Epidermal melanocyte (primary cell): ENCODE results near the gene FNIP1.
"Not testable (repeated sequence)": the region's sequence is repeated elsewhere in the genome, so short reads cannot be mapped to it uniquely, and the experiment has no call there.

Experiments
- DNase-seq: peaks from one replicate; pipeline ENCODE4 v3.0.0; 2011; ENCODE audit warnings: low spot score; ENCODE audit not compliant: insufficient read length

FNIP1 gene

DNA sequence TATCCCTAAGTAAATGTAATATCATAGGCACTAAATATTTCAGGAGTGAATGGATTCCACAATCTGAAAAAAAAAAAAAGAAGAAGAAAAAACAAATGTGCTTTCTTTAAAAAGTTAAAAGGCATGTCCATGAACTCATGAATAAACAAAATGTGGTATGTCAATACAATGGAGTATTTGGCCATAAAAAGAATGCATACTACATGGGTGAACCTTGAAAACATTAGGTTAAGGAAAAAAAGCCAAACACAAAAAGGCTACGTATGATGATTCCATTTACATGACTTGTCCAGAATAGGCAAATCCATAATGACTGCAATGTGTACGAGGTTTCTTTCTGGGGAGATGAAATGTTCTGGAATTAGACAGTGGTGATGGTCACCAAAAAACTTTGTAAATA lies 45.3 kb downstream of the FNIP1 start:
- DNase-seq, result no peak

DNA sequence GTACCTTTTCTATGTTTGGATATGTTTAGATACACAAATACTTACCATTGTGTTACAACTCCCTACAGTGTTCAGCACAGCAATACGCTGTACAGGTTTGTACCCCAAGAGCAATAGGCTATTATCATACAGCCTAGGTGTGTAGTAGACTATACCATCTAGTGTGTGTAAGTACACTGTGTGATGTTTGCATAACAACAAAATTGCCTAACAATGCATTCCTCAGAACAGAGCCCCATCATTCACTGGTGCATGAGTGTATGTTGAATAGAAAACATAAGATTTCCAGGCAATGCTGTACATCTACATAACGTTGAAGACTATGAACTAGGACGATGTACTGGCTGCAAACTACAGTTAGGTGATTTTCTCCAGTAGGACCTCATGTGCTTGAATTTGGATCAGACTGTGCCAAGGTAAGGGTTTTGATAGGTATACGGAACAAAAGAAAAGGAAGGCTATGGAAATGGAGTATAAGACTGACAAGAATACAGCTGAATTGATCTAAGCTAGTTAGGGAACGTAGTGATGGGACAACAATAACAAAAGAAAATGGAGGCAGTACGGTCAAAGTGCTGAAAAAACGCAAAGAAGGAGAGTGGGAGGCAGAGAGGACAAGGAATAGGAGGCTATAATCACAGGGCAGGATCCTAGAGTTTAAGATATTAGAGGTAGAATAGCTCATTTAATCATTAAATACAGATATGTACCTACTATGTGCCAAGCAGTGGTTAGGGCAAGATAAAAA lies 46.9 kb downstream of the FNIP1 start:
- DNase-seq, result no peak

DNA sequence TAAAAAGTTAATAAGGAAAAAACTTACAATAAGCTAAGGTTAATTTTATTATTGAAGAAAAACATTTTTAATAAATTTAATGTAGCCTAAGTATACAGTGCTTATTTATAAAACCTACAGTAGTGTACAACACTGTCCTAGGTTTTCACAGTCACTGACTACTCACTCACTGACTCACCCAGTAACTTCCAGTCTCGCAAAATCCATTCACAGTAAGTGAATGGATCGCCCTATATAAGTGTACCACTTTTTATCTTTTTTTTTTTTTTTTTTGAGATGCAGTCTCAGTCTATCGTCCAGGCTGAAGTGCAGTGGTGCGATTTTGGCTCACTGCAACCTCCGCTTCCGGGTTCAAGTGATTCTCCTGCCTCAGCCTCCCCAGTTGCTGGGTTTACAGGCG lies 47.7 kb downstream of the FNIP1 start:
- DNase-seq, result no peak

DNA sequence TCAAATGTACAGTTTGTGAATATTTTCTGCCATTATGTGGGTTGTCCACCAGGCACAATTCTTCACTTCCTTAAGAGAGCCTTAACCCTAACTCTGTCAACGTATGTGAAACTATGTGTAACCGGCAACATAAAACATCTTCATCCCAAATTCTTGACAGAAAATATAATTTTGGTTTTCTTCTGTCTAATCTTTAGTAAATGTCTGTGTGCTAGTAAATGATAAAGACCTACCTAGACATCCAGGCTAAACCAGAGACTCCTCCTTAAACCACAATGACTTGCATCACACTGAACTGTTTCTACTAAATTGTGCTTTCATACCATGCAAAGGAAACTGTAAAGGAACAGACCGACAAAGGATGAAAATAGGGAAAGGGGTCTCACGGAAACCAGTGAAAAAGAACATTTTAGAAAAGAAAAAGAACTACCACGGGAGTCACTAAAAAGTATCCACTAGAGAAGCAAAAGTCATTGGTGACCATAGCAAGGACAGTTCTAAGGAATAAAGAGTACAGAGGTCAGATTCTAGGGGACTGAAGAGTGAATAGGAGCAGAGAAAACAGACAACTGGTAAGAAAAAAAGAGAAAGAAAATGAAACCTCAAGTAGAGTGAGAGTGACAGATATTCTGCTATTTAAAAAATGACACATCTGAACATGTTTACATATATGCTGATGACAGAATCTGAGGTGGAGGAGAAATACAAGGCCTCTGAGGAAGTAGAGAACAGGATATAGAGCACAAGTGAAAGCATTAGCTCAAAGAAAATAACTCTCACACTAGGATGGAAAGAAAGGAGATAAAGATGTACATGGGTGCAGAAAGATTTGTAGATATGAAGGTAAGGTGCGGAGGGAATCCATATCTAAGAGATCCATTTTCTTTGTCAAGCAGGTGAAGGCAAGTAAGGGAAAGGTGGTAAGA lies 49.4 kb downstream of the FNIP1 start:
- no peak for DNase-seq

DNA sequence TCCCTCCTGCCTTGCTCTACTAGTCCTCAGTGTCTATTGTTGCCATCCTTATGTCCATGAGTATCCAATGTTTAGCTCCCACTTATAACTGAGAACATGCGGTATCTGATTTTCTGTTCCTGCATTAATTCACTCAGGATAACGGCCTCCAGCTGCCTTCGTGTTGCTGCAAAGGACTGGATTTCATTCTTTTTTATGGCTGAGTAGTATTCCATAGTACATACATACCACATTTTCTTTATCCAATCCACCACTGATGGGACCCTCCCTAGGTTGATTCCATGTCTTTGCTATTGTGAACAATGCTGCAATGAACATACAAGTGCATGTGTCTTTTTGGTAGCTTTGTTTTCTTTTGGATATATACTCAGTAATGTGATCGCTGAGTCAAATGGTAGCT lies 50.4 kb downstream of the FNIP1 start:
- DNase-seq, result no peak

DNA sequence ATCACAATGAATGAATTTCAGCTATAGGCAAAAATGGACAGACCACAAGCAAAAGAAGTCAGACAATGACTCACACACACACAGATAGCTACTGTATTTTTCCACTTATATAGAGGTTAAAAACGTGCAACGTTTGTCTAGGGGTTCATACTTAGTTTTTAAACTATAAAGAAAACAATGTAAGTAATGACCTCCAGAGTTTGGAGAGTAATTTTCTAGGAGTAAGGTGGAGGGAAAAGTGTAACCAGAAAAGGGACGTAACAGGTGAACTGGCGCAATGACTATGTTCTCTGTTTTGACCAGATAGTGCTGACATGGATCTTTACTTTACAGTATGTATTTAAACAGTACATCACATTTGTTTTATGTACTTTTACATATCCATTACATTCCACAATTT lies 51.1 kb downstream of the FNIP1 start:
- DNase-seq, result no peak

DNA sequence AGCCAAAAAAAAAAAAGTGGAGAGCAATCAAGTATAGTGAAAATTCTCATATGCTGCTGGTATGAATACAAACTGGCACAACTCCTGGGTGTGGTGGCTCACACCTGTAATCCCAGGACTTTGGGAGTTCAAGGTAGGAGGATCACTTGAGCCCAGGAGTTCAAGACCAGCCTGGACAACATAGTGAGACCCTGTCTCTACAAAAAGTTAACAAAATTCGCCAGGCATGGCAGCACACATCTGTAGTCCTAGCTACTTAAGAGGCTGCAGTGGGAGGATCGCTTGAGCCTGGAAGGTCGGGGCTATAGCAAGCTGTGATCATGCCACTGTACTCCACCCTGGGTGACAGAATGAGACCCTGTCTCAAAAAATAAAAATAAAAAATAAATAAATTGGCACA lies 51.7 kb downstream of the FNIP1 start:
- no peak for DNase-seq

DNA sequence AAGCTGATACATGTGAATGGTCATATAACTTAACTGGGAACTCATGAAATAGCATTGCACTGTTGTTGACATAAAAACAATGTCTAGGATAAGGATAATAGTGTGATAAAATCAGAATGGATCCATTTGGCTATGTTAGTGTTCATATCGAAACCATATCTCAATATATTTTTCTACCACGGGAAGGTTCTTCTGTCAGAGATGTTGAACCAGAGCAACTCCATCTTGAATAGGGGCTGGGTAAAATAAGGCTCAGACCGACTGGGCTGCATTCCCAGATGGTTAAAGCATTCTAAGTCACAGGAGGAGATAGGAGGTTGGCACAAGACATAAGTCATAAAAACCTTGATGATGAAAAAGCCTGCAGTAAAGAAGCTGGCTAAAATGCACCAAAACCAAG lies 56.3 kb downstream of the FNIP1 start:
- DNase-seq, result no peak

DNA sequence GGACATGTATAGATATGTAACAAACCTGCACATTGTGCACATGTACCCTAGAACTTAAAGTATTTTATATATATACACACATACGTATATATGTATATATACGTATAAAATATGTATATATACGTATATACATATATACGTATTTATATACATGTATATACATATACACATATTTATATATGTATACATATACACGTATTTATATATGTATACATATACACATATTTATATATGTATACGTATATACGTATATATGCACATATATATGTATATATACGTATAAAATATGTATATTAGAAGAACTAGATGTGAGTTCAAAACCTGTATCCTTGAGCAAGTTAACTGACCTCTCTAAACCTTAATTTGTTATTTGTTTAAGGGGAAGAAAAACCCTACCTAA lies 61.4 kb downstream of the FNIP1 start:
- no peak for DNase-seq

DNA sequence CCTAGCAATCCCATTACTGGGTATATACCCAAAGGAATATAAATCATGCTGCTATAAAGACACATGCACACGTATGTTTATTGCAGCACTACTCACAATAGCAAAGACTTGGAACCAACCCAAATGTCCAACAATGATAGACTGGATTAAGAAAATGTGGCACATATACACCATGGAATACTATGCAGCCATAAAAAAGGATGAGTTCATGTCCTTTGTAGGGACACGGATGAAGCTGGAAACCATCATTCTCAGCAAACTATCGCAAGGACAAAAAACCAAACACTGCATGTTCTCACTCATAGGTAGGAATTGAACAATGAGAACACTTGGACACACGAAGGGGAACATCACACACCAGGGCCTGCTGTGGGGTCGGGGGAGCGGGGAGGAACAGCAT lies 61.9 kb downstream of the FNIP1 start:
- DNase-seq, result not testable (repeated sequence)

DNA sequence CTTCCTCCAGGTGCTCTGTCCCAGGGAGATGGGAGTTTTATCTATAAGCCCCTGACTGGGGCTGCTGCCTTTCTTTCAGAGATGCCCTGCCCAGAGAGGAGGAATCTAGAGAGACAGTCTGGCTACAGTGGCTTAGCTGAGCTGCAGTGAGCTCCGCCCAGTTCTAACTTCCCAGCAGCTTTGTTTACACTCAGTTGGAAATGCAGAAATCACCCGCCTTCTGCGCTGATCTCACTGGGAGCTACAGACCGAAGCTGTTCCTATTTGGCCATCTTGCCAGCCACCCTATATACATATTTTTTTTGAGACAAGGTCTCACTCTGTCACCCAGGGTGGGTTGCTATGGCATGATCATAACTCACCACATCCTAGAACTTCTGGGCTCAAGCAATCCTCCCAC lies 67.5 kb downstream of the FNIP1 start:
- not testable (repeated sequence) for DNase-seq

DNA sequence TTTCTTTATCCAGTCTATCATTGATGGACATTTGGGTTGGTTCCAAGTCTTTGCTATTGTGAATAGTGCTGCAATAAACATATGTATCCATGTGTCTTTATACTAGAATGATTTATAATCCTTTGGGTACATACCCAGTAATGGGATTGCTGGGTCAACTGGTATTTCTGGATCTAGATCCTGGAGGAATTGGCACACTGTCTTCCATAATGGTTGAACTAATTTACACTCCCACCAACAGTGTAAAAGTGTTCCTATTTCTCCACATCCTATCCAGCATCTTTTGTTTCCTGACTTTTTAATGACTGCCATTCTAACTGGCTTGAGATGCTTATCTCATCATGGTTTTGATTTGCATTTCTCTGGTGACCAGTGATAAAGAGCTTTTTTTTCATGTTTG lies 72.7 kb downstream of the FNIP1 start:
- DNase-seq, result not testable (repeated sequence)

DNA sequence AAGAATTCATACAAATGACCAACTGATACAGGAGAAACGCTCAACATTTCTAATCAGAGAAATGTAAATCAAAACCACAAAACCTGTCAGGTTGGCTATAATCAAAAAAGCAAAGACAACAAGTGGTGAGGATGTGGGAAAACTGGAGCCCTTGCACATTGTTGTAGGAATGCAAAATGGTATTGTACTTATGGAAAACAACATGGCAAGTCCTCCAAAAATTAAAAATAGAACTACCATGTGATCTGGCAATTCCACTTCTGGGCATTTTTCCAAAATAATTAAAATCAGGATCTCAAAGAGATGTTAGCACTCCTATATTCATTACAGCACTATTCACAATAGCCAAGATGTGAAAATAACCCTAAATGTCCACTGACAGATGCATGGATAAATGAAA lies 76.1 kb downstream of the FNIP1 start:
- no peak for DNase-seq

DNA sequence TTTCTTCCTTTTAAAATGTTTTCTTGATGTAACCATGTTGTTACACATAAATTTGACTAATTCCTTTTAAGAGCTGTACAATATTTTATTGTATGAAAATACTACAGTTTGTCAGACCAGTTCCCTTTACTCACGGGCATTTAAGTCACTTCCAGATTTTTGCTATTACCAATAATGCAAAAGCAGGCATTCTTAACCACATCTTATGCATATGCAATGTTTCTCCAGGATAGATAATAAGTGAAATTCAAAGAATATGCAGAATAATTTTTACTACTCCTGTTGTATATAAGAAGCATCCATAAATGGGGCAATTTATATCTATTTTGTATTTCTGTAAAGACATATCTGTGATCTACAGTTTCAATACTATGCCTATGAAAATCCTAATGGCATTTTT lies 77.3 kb downstream of the FNIP1 start:
- no peak for DNase-seq

DNA sequence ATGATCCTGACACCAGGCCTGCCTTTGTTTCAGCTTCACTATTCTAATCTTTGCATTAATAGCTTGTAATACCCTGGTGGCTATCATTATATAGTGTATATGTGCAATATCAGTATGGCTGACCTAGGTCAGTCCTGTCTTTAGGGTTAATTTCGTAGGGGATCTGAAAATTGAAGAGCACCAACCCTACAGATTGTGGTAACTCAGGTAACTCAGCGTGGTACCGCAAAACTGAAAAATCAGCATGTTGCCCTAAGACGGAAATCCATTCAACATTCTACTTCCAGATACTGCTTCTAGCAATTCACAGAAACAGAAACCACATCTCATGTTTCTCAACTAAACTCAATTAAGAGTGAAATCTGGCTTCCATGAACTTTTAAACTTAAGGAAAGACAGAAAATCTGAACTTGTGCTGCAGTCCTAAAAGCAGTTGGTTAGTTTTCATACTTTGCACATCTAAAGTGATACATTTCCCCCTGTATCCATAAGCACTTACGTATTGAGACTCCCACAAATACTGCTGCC lies 78.3 kb downstream of the FNIP1 start:
- DNase-seq, result no peak

DNA sequence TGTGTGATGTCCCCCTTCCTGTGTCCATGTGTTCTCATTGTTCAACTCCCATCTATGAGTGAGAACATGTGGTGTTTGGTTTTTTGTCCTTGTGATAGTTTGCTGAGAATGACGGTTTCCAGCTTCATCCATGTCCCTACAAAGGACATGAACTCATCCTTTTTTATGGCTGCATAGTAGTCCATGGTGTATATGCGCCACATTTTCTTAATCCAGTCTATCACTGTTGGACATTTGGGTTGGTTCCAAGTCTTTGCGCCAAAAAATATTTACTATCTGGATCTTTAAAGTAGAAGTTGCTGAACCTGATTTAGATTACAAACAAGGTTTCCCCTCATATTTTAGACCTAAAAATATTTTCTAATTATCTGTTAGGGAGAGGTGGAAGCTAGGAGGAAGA lies 79.7 kb downstream of the FNIP1 start:
- DNase-seq, result not testable (repeated sequence)

DNA sequence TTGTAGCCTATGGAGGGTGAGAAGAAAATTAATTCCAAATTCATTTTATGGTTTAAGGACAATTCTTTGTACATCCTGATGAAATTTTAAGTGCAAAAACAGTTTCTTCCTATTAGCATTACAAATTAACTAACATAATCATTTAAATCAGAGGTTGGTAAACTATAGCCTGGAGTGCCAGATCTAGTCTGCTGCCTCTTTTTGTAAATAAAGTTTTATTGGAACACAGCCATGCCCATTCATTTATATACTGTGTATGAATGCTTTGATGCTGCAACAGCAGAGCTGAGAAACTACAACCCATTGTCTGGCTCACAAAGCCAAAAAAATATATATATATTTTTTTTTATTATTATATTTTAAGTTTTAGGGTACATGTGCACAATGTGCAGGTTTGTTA lies 80.2 kb downstream of the FNIP1 start:
- DNase-seq, result no peak

DNA sequence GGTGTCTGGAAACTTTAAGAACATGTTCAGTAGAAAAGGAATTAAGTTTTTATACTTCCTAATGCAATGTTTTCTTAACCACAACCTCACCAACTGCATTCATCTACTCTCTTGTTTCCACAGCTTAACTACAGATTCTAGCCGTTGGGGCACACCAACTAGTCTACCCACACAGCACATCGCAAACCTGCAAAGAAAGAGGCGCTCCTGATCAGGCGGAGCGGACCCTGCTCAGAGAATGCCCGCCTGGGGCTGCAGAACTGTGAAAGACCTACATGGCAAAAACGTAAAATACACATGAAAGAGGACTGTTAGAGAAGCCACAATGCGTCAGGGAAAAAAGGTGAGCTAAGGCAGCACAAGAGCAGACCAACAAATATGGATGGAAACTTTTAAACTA lies 86.4 kb downstream of the FNIP1 start:
- no peak for DNase-seq

DNA sequence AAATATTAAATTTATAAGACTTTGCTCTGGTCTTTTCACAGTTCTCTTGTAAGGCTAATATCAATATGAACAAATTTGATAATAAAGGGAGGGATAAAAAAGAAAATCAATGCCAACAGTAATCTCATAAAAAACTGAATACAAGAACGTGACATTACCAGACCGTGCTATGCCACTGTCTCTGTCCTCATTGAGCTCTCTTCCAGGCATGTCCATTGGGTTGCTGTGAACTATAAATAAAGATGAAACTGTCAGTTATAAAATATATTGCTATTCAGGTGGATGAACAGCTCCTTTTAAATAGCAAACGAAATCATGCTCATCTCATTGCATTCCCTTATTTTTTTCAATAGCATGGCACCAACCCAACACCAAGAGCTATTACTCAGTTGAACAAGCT lies 87.8 kb downstream of the FNIP1 start:
- no peak for DNase-seq

DNA sequence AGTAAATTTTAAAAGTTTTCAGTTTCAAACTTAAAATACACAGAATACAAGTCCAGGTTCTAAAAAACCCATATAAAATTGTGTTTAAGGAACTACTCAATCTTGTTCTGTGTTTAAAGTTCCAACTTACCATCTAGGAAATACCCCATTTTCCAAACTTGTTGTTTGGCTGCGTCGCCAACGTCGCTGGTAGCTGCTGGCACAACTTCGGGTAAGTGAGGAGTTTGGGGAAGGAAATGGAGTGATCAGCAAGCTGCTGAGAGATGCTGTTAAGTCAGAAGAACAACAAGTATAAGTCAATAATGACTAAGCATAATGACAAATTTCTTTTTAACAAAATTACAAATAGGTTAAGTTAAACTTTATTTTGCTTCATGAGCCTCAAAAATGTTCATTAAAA lies 90.5 kb downstream of the FNIP1 start:
- no peak for DNase-seq

DNA sequence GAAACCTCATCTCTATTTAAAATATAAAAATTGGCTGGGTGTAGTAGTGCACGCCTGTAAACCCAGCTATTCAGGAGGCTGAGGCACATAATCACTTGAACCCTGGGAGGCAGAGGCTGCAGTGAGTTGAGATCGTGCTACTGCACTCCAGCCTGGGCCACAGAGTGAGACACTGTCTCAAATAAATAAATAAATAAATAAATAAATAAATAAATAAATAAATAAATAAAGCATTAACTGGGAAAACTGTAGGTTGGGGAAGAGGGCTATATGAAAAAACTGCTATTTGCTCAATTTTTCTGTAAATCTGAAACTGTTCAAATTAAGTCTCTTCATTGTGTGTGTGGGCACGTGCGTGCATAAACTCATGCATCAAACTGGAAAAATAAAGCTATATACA lies 101.9 kb downstream of the FNIP1 start:
- DNase-seq, result no peak

DNA sequence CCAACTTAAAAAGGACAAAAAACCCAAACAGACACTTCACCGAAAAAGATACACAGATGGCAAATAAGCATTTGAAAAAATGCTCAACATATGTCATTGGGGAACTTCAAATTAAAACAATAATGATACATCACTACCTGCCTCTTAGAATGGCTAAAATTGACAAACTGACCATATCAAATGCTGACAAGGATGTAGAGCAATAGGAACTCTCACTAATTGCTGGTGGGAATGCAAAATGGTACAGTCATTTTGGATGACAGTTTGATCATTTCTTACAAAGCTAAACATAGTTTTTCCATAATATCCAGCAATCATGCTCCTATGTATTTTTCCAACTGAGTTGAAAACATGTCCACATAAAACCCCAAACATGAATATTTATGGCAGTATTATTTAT lies 102.9 kb downstream of the FNIP1 start:
- no peak for DNase-seq
